HG03064 (cell line): ENCODE data around the gene HNRNPUL2.
"Not testable (repeated sequence)": the region's sequence is repeated elsewhere in the genome, so short reads cannot be mapped to it uniquely, and the experiment has no call there.

Experiments used
- ATAC-seq: cut with Tn5 transposase; IDR thresholded peaks from one replicate; pipeline ENCODE4 v1.9.1; 2021; ENCODE audit warnings: low read depth; ENCODE audit not compliant: unreplicated experiment

HNRNPUL2 gene

GRCh38 chr11:62705880-62706849 is 21.1 kb downstream of the HNRNPUL2 start:
- ATAC-seq, result peak; percentile 49

GRCh38 chr11:62705413-62705812 is 21.8 kb downstream of the HNRNPUL2 start:
- ATAC-seq, result no peak

- ATAC-seq, result not testable (repeated sequence)
These were observed 23.3 kb downstream of the HNRNPUL2 start for GRCh38 chr11:62703921-62704320.

GRCh38 chr11:62702246-62702645 is 25.0 kb downstream of the HNRNPUL2 start:
- ATAC-seq, result no peak

- ATAC-seq, result no peak
These were observed 32.6 kb downstream of the HNRNPUL2 start for GRCh38 chr11:62694455-62695167.

GRCh38 chr11:62693624-62694023 is 33.6 kb downstream of the HNRNPUL2 start:
- ATAC-seq, result not testable (repeated sequence)

- no peak for ATAC-seq
These were observed 37.7 kb downstream of the HNRNPUL2 start, which contains the start of gene LRRN4CL for GRCh38 chr11:62689421-62690183. TSS of gene LRRN4CL (minus strand) at chr11:62689530. CDS start at chr11:62688508, 1,022 bp downstream.

GRCh38 chr11:62688491-62688890 is 38.8 kb downstream of the HNRNPUL2 start:
- no peak for ATAC-seq

- ATAC-seq, result no peak
These were observed 39.5 kb downstream of the HNRNPUL2 start for GRCh38 chr11:62687508-62688396.

- no peak for ATAC-seq
These were observed 44.7 kb downstream of the HNRNPUL2 start for GRCh38 chr11:62682518-62682917.

GRCh38 chr11:62680825-62681240 is 46.4 kb downstream of the HNRNPUL2 start:
- no peak for ATAC-seq

- ATAC-seq, result peak; percentile 50
These were observed 48.2 kb downstream of the HNRNPUL2 start, which contains the start of gene UBXN1 for GRCh38 chr11:62678770-62679696. TSS of gene UBXN1 (minus strand) at chr11:62679073. CDS start at chr11:62678923, 150 bp downstream.

- ATAC-seq, result no peak
These were observed 48.9 kb downstream of the HNRNPUL2 start for GRCh38 chr11:62678433-62678769.

- ATAC-seq, result no peak
These were observed 49.5 kb downstream of the HNRNPUL2 start for GRCh38 chr11:62677714-62678113.

GRCh38 chr11:62677156-62677555 is 50.1 kb downstream of the HNRNPUL2 start:
- ATAC-seq, result no peak

GRCh38 chr11:62676698-62677097 is 50.6 kb downstream of the HNRNPUL2 start:
- no peak for ATAC-seq

- not testable (repeated sequence) for ATAC-seq
These were observed 51.8 kb downstream of the HNRNPUL2 start for GRCh38 chr11:62675415-62675814.

- ATAC-seq, result no peak
These were observed 54.1 kb downstream of the HNRNPUL2 start for GRCh38 chr11:62673196-62673525.
